ENCODE measurements around the gene PCDHGA6.
"Not testable (repeated sequence)": the region's sequence is repeated elsewhere in the genome, so short reads cannot be mapped to it uniquely, and the experiment has no call there.

PCDHGA6 gene

GRCh38 chr5:141394401-141395187 is 20.9 kb downstream of the PCDHGA6 start:
- not testable (repeated sequence) for DNase-seq

DNA sequence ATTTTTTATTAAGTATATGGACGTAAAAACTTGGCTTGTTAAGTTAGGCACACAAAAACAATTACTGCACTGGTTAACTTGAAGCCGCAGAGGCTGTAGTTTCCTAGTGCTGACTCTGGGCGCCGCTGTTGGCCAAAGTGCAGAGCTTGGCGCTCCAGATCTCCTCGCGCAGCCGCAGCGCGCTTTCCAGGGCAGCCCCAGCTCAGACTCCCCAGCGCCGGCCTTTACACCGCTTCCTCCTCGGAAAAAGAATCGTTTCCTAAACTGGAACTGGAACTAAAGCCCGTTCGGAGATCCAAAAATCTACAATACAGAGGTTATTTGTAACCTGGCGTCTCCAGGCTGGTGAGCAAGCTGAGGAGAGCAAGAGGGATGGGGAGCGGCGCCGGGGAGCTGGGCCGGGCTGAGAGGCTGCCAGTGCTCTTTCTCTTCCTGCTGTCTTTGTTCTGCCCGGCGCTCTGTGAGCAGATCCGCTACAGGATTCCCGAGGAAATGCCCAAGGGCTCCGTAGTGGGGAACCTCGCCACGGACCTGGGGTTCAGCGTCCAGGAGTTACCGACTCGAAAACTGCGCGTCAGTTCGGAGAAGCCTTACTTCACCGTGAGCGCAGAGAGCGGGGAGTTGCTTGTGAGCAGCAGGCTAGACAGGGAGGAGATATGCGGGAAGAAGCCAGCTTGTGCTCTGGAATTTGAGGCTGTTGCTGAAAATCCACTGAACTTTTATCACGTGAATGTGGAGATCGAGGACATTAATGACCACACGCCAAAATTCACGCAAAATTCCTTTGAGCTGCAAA is 24.3 kb downstream of the PCDHGA6 start, which contains the start of gene PCDHGB5:
Gene PCDHGB5 (plus strand): TSS at position 192 of the 796 bp plus-strand sequence. CDS start 181 bp downstream, at position 373.
- DNase-seq: not testable (repeated sequence)

GRCh38 chr5:141398608-141399007 is 24.9 kb downstream of the PCDHGA6 start:
- no peak for DNase-seq

GRCh38 chr5:141399555-141400258 is 26.0 kb downstream of the PCDHGA6 start:
- DNase-seq: no peak

- DNase-seq: no peak
These were observed 29.0 kb downstream of the PCDHGA6 start, which contains the start of gene PCDHGA9 for GRCh38 chr5:141402553-141403243. PCDHGA9 (plus strand) TSS chr5:141402778; CDS start chr5:141402953, 175 bp downstream.

GRCh38 chr5:141403387-141403786 is 29.7 kb downstream of the PCDHGA6 start:
- no peak for DNase-seq

DNA sequence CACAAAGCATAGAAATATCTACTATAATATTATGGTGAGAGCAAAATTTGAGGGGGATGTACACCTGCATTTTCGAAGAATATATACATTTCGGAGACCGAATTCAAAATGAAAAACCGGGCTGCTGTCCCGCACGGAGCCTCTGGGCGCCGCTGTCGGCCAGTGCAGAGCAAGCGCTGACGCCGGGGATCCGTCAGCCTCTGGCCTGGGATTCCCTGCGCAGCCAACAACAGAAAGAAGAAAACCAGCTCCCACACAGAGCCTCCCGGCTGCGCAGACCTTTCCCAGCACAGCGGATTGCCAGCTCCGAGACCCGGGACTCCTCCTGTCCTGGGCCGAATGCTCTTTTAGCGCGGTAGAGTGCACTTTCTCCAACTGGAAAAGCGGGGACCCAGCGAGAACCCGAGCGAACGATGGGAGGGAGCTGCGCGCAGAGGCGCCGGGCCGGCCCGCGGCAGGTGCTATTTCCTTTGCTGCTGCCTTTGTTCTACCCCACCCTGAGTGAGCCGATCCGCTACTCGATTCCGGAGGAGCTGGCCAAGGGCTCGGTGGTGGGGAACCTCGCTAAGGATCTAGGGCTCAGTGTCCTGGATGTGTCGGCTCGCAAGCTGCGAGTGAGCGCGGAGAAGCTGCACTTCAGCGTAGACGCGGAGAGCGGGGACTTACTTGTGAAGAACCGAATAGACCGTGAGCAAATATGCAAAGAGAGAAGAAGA is 34.3 kb downstream of the PCDHGA6 start, which contains the start of gene PCDHGB6:
Gene PCDHGB6 (plus strand): TSS at position 232 of the 716 bp plus-strand sequence. CDS start 182 bp downstream, at position 414.
- DNase-seq: not testable (repeated sequence)

DNA sequence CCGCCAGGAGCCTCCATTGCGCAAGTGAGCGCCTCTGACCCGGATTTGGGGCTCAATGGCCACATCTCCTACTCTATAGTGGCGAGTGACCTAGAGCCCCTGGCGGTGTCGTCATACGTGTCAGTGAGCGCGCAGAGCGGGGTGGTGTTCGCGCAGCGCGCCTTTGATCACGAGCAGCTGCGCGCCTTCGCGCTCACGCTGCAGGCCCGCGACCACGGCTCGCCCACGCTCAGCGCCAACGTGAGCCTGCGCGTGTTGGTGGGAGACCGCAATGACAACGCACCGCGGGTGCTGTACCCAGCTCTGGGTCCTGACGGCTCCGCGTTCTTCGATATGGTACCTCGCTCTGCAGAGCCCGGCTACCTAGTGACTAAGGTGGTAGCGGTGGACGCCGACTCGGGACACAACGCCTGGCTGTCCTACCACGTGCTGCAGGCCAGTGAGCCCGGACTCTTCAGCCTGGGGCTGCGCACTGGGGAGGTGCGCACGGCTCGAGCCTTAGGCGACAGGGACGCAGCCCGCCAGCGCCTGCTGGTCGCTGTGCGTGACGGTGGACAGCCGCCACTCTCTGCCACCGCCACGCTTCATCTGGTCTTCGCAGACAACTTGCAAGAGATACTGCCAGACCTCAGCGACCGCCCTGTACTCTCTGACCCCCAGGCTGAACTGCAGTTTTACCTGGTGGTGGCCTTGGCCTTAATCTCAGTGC is 36.1 kb downstream of the PCDHGA6 start:
- no peak for DNase-seq

GRCh38 chr5:141411575-141411974 is 37.9 kb downstream of the PCDHGA6 start:
- DNase-seq: no peak

DNA sequence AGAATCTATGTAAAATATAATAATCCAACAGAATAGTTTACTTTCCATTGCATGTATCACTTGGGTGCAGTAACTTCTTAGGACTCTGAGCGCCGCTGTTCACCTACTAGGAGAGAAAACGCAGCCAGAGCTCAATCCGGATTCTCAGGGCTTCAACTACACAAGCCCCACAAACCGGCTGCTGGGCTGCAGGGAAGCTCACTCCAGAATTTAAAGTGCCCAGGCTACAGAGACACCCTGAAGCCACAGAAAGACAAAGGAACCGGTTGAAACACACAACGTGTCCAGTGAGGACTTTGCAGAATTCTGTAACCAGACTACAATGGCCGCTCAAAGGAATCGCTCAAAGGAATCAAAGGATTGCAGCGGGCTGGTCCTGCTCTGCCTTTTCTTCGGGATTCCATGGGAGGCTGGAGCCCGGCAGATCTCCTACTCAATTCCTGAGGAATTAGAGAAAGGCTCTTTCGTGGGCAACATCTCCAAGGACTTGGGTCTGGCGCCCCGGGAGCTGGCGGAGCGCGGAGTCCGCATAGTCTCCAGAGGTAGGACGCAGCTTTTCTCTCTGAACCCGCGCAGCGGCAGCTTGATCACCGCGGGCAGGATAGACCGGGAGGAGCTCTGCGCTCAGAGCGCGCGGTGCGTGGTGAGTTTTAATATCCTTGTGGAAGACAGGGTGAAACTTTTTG is 39.3 kb downstream of the PCDHGA6 start, which contains the start of gene PCDHGA10:
Gene PCDHGA10 (plus strand): TSS at position 134 of the 686 bp plus-strand sequence. CDS start 189 bp downstream, at position 323.
- peak; percentile 1 for DNase-seq

DNA sequence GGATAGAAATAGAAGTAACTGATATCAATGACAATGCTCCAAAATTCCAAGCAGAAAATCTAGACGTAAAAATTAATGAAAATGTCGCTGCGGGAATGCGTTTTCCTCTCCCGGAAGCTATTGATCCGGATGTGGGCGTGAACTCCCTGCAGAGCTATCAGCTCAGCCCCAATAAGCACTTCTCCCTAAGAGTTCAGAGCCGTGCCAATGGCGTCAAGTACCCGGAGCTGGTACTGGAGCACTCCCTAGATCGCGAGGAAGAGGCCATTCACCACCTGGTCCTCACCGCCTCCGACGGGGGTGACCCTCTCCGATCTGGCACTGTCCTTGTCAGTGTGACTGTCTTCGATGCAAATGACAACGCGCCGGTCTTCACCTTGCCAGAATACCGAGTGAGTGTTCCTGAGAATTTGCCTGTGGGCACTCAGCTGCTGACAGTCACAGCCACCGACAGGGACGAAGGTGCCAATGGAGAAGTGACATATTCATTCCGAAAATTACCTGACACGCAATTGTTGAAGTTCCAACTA is 39.9 kb downstream of the PCDHGA6 start:
- DNase-seq: no peak

GRCh38 chr5:141414548-141415274 is 41.0 kb downstream of the PCDHGA6 start:
- DNase-seq: not testable (repeated sequence)

DNA sequence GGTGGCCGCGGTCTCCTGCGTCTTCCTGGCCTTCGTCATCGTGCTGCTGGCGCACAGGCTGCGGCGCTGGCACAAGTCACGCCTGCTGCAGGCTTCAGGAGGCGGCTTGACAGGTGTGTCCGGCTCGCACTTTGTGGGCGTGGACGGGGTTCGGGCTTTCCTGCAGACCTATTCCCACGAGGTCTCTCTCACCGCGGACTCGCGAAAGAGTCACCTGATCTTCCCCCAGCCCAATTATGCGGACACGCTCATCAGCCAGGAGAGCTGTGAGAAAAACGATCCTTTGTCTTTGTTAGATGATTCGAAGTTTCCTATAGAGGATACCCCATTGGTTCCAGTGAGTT is 41.6 kb downstream of the PCDHGA6 start:
- DNase-seq: not testable (repeated sequence)

GRCh38 chr5:141417494-141418172 is 43.9 kb downstream of the PCDHGA6 start, which contains the start of gene PCDHGB7:
PCDHGB7 (plus strand) TSS chr5:141417677; CDS start chr5:141417860, 183 bp downstream.
- DNase-seq: not testable (repeated sequence)

- no peak for DNase-seq
These were observed 45.6 kb downstream of the PCDHGA6 start for GRCh38 chr5:141419074-141419880.

- DNase-seq: no peak
These were observed 47.3 kb downstream of the PCDHGA6 start, which contains the start of gene PCDHGA11 for GRCh38 chr5:141420855-141421488. PCDHGA11 (plus strand) TSS chr5:141421051; CDS start chr5:141421228, 177 bp downstream.

DNA sequence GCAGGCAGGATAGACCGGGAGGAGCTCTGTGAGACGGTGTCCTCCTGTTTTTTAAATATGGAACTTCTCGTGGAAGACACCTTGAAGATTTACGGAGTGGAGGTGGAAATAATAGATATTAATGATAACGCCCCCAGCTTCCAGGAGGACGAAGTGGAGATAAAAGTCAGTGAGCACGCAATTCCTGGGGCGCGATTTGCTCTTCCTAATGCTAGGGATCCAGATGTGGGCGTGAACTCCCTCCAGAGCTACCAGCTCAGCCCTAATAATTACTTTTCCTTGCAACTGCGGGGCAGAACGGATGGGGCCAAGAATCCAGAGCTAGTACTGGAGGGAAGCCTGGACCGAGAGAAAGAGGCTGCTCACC is 47.8 kb downstream of the PCDHGA6 start:
- no peak for DNase-seq
